ENCODE measurements around the gene SLC4A3.

Gene SLC4A3

GRCh38 chr2:219627103-219628100 lies at the start of gene SLC4A3:
SLC4A3 (plus strand) TSS chr2:219627630; CDS start chr2:219627993, 363 bp downstream.
- peak; percentile 36 for DNase-seq

- no peak for DNase-seq
These were observed 48.4 kb upstream of the SLC4A3 start for GRCh38 chr2:219578811-219579613.

- DNase-seq = no peak
These were observed 46.1 kb upstream of the SLC4A3 start for GRCh38 chr2:219581346-219581745.

GRCh38 chr2:219591091-219591490 lies 36.3 kb upstream of the SLC4A3 start:
- DNase-seq = no peak

GRCh38 chr2:219592736-219593135 lies 34.7 kb upstream of the SLC4A3 start:
- no peak for DNase-seq

GRCh38 chr2:219593154-219593553 lies 34.3 kb upstream of the SLC4A3 start:
- DNase-seq = no peak

- DNase-seq = peak; percentile 30
These were observed 32.2 kb upstream of the SLC4A3 start for GRCh38 chr2:219595256-219595655.

GRCh38 chr2:219596954-219597551 lies 30.4 kb upstream of the SLC4A3 start:
- DNase-seq = no peak

- DNase-seq = peak; percentile 98
These were observed 29.7 kb upstream of the SLC4A3 start, which contains the start of gene STK11IP for GRCh38 chr2:219597552-219598307. STK11IP (plus strand) TSS chr2:219597857; CDS start chr2:219598120, 263 bp downstream.

- DNase-seq = no peak
These were observed 28.9 kb upstream of the SLC4A3 start for GRCh38 chr2:219598308-219599078.

- DNase-seq = no peak
These were observed 23.7 kb upstream of the SLC4A3 start for GRCh38 chr2:219603771-219604170.

GRCh38 chr2:219605607-219605954 lies 21.8 kb upstream of the SLC4A3 start:
- no peak for DNase-seq

- no peak for DNase-seq
These were observed 19.5 kb upstream of the SLC4A3 start for GRCh38 chr2:219607931-219608330.

GRCh38 chr2:219608399-219608964 lies 18.9 kb upstream of the SLC4A3 start:
- DNase-seq = no peak

- DNase-seq = no peak
These were observed 18.2 kb upstream of the SLC4A3 start for GRCh38 chr2:219609149-219609750.

GRCh38 chr2:219611306-219611705 lies 16.1 kb upstream of the SLC4A3 start:
- no peak for DNase-seq

GRCh38 chr2:219611866-219612576 lies 15.4 kb upstream of the SLC4A3 start:
- no peak for DNase-seq

GRCh38 chr2:219612577-219613286 lies 14.7 kb upstream of the SLC4A3 start:
- DNase-seq = no peak

- no peak for DNase-seq
These were observed 13.9 kb upstream of the SLC4A3 start for GRCh38 chr2:219613461-219614070.

Measured in fibroblast of upper back skin (primary cell).